HepG2 (cell line): Measurements from ENCODE around the gene TMEM229B. TPM values are rescaled to one million over a fixed set of nuclear protein-coding genes. Genes with fewer than 3 reads are reported as not detected.

Experiments
- ATAC-seq: fragments of 200-7000 bp; cut with Tn5 transposase; 3 replicates; pipeline ENCODE4 v1.9.1; 2020; ENCODE audit warnings: mild to moderate bottlenecking, moderate library complexity
- BruUV-seq: library from RNA; stranded (reverse); fragments of 400-500 nt; replicated peaks from 2 replicates; lab custom pipeline; 2021; lab: Mats Ljungman, UMichigan
- CTCF ChIA-PET: fragments of 300-600 bp; formaldehyde crosslinking; extraction: SDS; loops from one replicate; lab custom pipeline; 2021; ENCODE audit warnings: low total read pairs, inconsistent platforms, low intra/inter-chr PET ratio; lab: Yijun Ruan, JAX
- POLR2A ChIA-PET: fragments of 350-600 bp; sonication (Branson Sonifier 250); formaldehyde crosslinking; loops from one replicate; lab custom pipeline; 2020; ENCODE audit warnings: antibody characterized with exemption, inconsistent platforms; lab: Yijun Ruan, JAX
- DNase-seq: peaks from one replicate; pipeline ENCODE4 v3.0.0-alpha.2; 2015; ENCODE audit warnings: low spot score
- FAIRE-seq: peaks from 3 replicates; lab custom pipeline; 2011; peaks lifted over from hg19 to GRCh38; lab: Jason Lieb, UNC
- H2AFZ ChIP-seq: one replicate; pipeline ENCODE4 v1.6.1; 2011; ENCODE audit warnings: low read length, inconsistent platforms
- H3K27ac ChIP-seq: fragments of 300-600 bp; 3 replicates; pipeline ENCODE4 v1.8.0; 2011; ENCODE audit warnings: mixed run types, mild to moderate bottlenecking, mixed read lengths, low read length, inconsistent platforms; ENCODE audit not compliant: insufficient read depth; ENCODE audit errors: extremely low read length
- H3K27me3 ChIP-seq, 2 experiments: fragments of 200-600 bp in 1 of 2; 2 replicates in 1 of 2; 3 replicates in 1 of 2; pipeline versions ENCODE4 v1.6.0 to v1.8.0; 2011; ENCODE audit warnings: low read length in 2 of 2, mild to moderate bottlenecking in 2 of 2, moderate library complexity in 2 of 2, inconsistent platforms in 1 of 2; ENCODE audit not compliant: insufficient read depth in 2 of 2, control insufficient read depth in 1 of 2
- H3K36me3 ChIP-seq, 2 experiments: fragments of 200-600 bp in 1 of 2; replicated peaks in 1 of 2; 2 replicates in 1 of 2; 3 replicates in 1 of 2; pipeline versions ENCODE4 v1.5.1 to v1.8.0; 2011; ENCODE audit warnings: low read length in 2 of 2, inconsistent platforms in 1 of 2; ENCODE audit not compliant: insufficient read depth in 2 of 2, control insufficient read depth in 1 of 2
- H3K4me1 ChIP-seq: 2 replicates; pipeline ENCODE4 v1.5.1; 2012; ENCODE audit warnings: low read length, inconsistent platforms; ENCODE audit not compliant: insufficient read depth
- H3K4me2 ChIP-seq: 2 replicates; pipeline ENCODE4 v1.6.0; 2011; ENCODE audit warnings: low read depth, low read length, inconsistent platforms
- H3K4me3 ChIP-seq, 3 experiments: fragments of 200-600 bp in 1 of 3; sonication (generic), shearing (Covaris generic) in 1 of 3; replicated peaks in 1 of 3; 2 replicates each; pipeline ENCODE4 v1.5.1; 2011 to 2016; ENCODE audit warnings: low read length in 3 of 3, inconsistent platforms in 2 of 3, low read depth in 2 of 3, mild to moderate bottlenecking in 2 of 3, control low read depth in 1 of 3, mixed read lengths in 1 of 3; ENCODE audit not compliant: insufficient read depth in 1 of 3
- H3K79me2 ChIP-seq: one replicate; pipeline ENCODE4 v1.6.1; 2011; ENCODE audit warnings: low read length, inconsistent platforms; ENCODE audit not compliant: insufficient read depth
- H3K9ac ChIP-seq: 2 replicates; pipeline ENCODE4 v1.6.0; 2011; ENCODE audit warnings: mild to moderate bottlenecking, low read depth, low read length, inconsistent platforms; ENCODE audit not compliant: insufficient read depth
- H3K9me3 ChIP-seq: 2 replicates; pipeline ENCODE4 v1.5.1; 2012; ENCODE audit warnings: mild to moderate bottlenecking, low read length
- H4K20me1 ChIP-seq: 2 replicates; pipeline ENCODE4 v1.6.0; 2011; ENCODE audit warnings: inconsistent platforms, mild to moderate bottlenecking, low read length, moderate library complexity; ENCODE audit not compliant: insufficient read depth
- FOXM1 ChIP-seq: sonication (generic); formaldehyde crosslinking; IDR thresholded peaks from 2 replicates; pipeline ENCODE4 v1.5.0; 2020; ENCODE audit warnings: missing genetic modification reagents
- FOXO1 ChIP-seq: sonication (generic); formaldehyde crosslinking; IDR thresholded peaks from 2 replicates; pipeline ENCODE4 v1.4.0; 2020; ENCODE audit warnings: missing genetic modification reagents
- PPARG ChIP-seq: conservative IDR thresholded peaks from 2 replicates; pipeline ENCODE4 v1.6.1; 2016; ENCODE audit warnings: missing biosample characterization, missing genetic modification reagents
- PRPF4 ChIP-seq: fragments of 200-400 bp; formaldehyde crosslinking; IDR thresholded peaks from 2 replicates; pipeline ENCODE4 v1.6.1; 2016; ENCODE audit warnings: low read length, low read depth; ENCODE audit not compliant: poor library complexity, severe bottlenecking
- SOX13 ChIP-seq, 3 experiments: fragments of 450-650 bp in 1 of 3; sonication (generic) in 1 of 3; formaldehyde crosslinking in 1 of 3; IDR thresholded peaks in 2 of 3; conservative IDR thresholded peaks in 1 of 3; 2 replicates each; pipeline versions ENCODE4 v1.5.0 to v1.6.1; 2016 to 2020; ENCODE audit warnings: antibody characterized with exemption in 1 of 3, mild to moderate bottlenecking in 1 of 3, missing compliant biosample characterization in 1 of 3, missing genetic modification reagents in 1 of 3, moderate library complexity in 1 of 3
- TCF7 ChIP-seq: sonication (generic); IDR thresholded peaks from 2 replicates; pipeline ENCODE4 v1.6.1; 2016; ENCODE audit warnings: antibody characterized with exemption, low read depth
- XBP1 ChIP-seq: sonication (generic); formaldehyde crosslinking; IDR thresholded peaks from 2 replicates; pipeline ENCODE4 v1.5.0; 2020; ENCODE audit warnings: missing genetic modification reagents
- XRCC5 ChIP-seq: fragments of 200-400 bp; formaldehyde crosslinking; optimal IDR thresholded peaks from 2 replicates; pipeline ENCODE3; 2017; ENCODE audit warnings: mild to moderate bottlenecking, low read length
- ZFY ChIP-seq: sonication (generic); formaldehyde crosslinking; IDR thresholded peaks from 2 replicates; pipeline ENCODE4 v1.4.0; 2020; ENCODE audit warnings: missing genetic modification reagents
- ZNF619 ChIP-seq: sonication (generic); formaldehyde crosslinking; IDR thresholded peaks from 2 replicates; pipeline ENCODE4 v1.4.0; 2020; ENCODE audit warnings: mild to moderate bottlenecking, missing genetic modification reagents
- ZNF670 ChIP-seq: sonication (generic); formaldehyde crosslinking; IDR thresholded peaks from 2 replicates; pipeline ENCODE4 v1.8.0; 2022; ENCODE audit warnings: mild to moderate bottlenecking, missing genetic modification reagents, borderline replicate concordance
- ZNF737 ChIP-seq: sonication (generic); formaldehyde crosslinking; IDR thresholded peaks from 2 replicates; pipeline ENCODE4 v1.5.0; 2020; ENCODE audit warnings: missing genetic modification reagents, mild to moderate bottlenecking, borderline replicate concordance
- ZNF839 ChIP-seq: sonication (generic); formaldehyde crosslinking; IDR thresholded peaks from 2 replicates; pipeline ENCODE4 v1.4.0; 2020; ENCODE audit warnings: missing genetic modification reagents, mild to moderate bottlenecking, borderline replicate concordance
- WGBS: methylation state at CpG from one replicate; pipeline ENCODE4 v1.1.6; 2017; ENCODE audit warnings: low lambda C conversion rate; 5-methylcytosine and 5-hydroxymethylcytosine counted together
- in situ Hi-C: cut with HindIII; loops from 2 replicates; pipeline ENCODE4 v1.10.0; 2017; ENCODE audit warnings: low pct_unique_long_range_greater_than_20kb; ENCODE audit not compliant: extremely low pct_ligation_motif_present
- intact Hi-C: fragments of 100-400 bp; cut with micrococcal nuclease; formaldehyde crosslinking; loops from one replicate; pipeline ENCODE4 v1.10.0; 2022; ENCODE audit not compliant: unreplicated experiment
- polyA plus RNA-seq, 8 experiments: library from polyadenylated mRNA; depleted of rRNA in 3 of 8; stranded (reverse) in 7 of 8; unstranded in 1 of 8; fragments of >200 nt; fragmentation: Illumina TruSeq in 4 of 8; extraction: Trizol in 4 of 8; gene quantifications; 2 replicates each; pipeline versions ENCODE4 v1.2.1 to v1.2.3, GENCODE V29; 2011 to 2016; ENCODE audit warnings: low read depth in 4 of 8, missing spikeins in 1 of 8, mixed read lengths in 1 of 8; ENCODE audit not compliant: insufficient read depth in 1 of 8
- total RNA-seq, 5 experiments: library from RNA; depleted of rRNA; stranded (reverse); fragments of >200 nt; fragmentation: Illumina TruSeq; extraction: Trizol; gene quantifications; 2 replicates each; pipeline ENCODE4 v1.2.3, GENCODE V29; 2016; ENCODE audit warnings: low read depth in 1 of 5
- TF ChIP-seq, protein P1 (sequence below): IDR thresholded peaks from 2 replicates; pipeline ENCODE4 v1.6.1; 2012; ENCODE audit warnings: low read depth, low read length, improper control_type of control experiment
- TF ChIP-seq, protein P2 (sequence below): sonication (generic); formaldehyde crosslinking; IDR thresholded peaks from 2 replicates; pipeline ENCODE4 v1.5.1; 2020; ENCODE audit warnings: missing genetic modification reagents, mild to moderate bottlenecking, borderline replicate concordance
- TF ChIP-seq, protein P3 (sequence below): IDR thresholded peaks from 2 replicates; pipeline ENCODE4 v1.6.1; 2016
- TF ChIP-seq, protein P4 (sequence below): sonication (generic); formaldehyde crosslinking; IDR thresholded peaks from 2 replicates; pipeline ENCODE4 v1.5.0; 2020; ENCODE audit warnings: mild to moderate bottlenecking, missing genetic modification reagents, borderline replicate concordance

Gene TMEM229B
- total and polyA plus RNA-seq, 2 of the 13 experiments (the other 11 are each of a cell fraction or from before 2014, with no cell fraction given): 0.69 to 1.1 TPM

DNA sequence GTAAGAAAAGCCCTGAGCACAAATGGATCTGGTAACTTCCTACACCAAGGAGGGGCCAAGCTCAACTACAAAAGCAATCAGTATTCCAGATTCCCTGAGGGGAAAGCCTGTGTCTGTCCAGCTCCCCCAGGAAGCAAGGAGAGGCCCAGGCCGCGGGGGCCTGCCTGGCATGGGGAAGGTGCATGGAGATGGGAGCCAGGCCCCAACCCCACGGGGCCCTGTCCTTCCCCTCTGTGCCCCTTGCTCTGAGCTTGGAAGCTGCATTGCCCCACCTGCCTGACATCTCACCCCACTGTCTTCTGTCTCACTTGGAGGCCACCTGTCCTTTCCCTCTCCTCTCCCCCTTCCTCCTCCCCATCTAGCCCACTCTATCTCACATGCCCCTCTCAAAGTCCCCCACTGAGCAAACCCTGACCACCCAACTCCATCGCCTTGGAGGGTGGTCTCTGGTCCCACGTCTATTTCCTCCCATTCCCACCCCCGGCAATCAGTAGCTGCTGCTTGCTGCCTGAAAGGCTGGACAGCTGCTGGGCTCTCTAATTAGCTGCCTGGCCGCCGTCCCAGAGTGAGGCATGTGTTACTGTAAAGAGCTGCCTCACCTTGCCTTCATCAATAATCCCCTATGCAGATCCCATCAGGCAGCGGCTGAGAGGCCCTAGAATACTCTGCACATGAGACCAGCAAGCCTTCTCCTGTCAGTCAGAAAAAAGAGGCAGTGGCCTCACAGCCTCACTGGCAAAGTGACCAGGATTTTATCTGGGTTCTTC is 3.4 kb upstream of the TMEM229B start:
- FAIRE-seq: no peak
- H3K27ac ChIP-seq: no peak overlapping the region
- ChIA-PET POLR2A (no interaction called here), CTCF (no interaction called here)
- H2AFZ ChIP-seq: no peak overlapping the region
- no peaks in the 10 kb centered on the region for H4K20me1 ChIP-seq
- H3K9ac ChIP-seq: no peak overlapping the region
- peaks cover 8% of the 10 kb centered on the region for H3K4me1 ChIP-seq
- ATAC-seq: no peak
- H3K4me2 ChIP-seq: no peak overlapping the region
- peaks cover 11% of the 10 kb centered on the region for H3K9me3 ChIP-seq
- in situ Hi-C loops: no loop called here
- no peak overlapping the region for H3K4me3 ChIP-seq
- BruUV-seq: no TSS peak
- no peaks in the 10 kb centered on the region for H3K79me2 ChIP-seq
- no peak for DNase-seq
- H3K36me3 ChIP-seq: no peaks in the 10 kb centered on the region
- 7% methylated on average over 5 of the region's 9 CpGs for WGBS
- intact Hi-C loops: no loop called here
- peaks cover under 1 to 12% of the 10 kb centered on the region in 2 experiments; a peak in 3 of 5 replicates for H3K27me3 ChIP-seq
- TF ChIP-seq XRCC5 (no peak), FOXM1 (CRISPR knock-in tag) (no peak), TCF7 (no peak), FOXO1 (no peak), PPARG (CRISPR knock-in tag) (no peak), PRPF4 (no peak), XBP1 (no peak), ZNF737 (CRISPR knock-in tag) (no peak), SOX13 (IDR thresholded peaks at IDR 0.05) (no peak), SOX13 (CRISPR knock-in tag; conservative IDR thresholded peaks at IDR 0.05 in 1 of 2, IDR thresholded peaks at IDR 0.05 in 1 of 2) (no peak), ZNF670 (CRISPR knock-in tag) (no peak), ZNF619 (no peak), ZNF839 (CRISPR knock-in tag) (no peak), ZFY (CRISPR knock-in tag) (no peak)
- TF ChIP-seq, protein P1, sequence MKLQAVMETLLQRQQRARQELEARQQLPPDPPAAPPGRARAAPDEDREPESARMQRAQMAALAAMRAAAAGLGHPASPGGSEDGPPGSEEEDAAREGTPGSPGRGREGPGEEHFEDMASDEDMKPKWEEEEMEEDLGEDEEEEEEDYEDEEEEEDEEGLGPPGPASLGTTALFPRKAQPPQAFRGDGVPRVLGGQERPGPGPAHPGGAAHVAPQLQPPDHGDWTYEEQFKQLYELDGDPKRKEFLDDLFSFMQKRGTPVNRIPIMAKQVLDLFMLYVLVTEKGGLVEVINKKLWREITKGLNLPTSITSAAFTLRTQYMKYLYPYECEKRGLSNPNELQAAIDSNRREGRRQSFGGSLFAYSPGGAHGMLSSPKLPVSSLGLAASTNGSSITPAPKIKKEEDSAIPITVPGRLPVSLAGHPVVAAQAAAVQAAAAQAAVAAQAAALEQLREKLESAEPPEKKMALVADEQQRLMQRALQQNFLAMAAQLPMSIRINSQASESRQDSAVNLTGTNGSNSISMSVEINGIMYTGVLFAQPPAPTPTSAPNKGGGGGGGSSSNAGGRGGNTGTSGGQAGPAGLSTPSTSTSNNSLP: no peak
- TF ChIP-seq, protein P2, sequence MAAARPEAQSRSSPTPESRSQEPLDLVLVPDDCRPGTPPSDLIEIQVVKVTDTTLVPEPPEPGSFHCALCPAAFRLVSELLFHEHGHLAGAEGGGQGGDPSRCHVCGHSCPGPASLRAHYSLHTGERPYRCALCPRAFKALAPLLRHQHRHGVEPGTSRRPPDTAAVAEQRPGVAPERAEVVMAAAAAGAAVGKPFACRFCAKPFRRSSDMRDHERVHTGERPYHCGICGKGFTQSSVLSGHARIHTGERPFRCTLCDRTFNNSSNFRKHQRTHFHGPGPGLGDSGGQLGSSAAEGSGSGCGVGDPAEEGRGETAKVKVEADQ (CRISPR knock-in tag): no peak
- TF ChIP-seq, protein P3, sequence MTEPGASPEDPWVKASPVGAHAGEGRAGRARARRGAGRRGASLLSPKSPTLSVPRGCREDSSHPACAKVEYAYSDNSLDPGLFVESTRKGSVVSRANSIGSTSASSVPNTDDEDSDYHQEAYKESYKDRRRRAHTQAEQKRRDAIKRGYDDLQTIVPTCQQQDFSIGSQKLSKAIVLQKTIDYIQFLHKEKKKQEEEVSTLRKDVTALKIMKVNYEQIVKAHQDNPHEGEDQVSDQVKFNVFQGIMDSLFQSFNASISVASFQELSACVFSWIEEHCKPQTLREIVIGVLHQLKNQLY (CRISPR knock-in tag): no peak
- TF ChIP-seq, protein P4, sequence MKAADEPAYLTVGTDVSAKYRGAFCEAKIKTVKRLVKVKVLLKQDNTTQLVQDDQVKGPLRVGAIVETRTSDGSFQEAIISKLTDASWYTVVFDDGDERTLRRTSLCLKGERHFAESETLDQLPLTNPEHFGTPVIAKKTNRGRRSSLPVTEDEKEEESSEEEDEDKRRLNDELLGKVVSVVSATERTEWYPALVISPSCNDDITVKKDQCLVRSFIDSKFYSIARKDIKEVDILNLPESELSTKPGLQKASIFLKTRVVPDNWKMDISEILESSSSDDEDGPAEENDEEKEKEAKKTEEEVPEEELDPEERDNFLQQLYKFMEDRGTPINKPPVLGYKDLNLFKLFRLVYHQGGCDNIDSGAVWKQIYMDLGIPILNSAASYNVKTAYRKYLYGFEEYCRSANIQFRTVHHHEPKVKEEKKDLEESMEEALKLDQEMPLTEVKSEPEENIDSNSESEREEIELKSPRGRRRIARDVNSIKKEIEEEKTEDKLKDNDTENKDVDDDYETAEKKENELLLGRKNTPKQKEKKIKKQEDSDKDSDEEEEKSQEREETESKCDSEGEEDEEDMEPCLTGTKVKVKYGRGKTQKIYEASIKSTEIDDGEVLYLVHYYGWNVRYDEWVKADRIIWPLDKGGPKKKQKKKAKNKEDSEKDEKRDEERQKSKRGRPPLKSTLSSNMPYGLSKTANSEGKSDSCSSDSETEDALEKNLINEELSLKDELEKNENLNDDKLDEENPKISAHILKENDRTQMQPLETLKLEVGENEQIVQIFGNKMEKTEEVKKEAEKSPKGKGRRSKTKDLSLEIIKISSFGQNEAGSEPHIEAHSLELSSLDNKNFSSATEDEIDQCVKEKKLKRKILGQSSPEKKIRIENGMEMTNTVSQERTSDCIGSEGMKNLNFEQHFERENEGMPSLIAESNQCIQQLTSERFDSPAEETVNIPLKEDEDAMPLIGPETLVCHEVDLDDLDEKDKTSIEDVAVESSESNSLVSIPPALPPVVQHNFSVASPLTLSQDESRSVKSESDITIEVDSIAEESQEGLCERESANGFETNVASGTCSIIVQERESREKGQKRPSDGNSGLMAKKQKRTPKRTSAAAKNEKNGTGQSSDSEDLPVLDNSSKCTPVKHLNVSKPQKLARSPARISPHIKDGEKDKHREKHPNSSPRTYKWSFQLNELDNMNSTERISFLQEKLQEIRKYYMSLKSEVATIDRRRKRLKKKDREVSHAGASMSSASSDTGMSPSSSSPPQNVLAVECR (CRISPR knock-in tag): no peak
